MV-4-11 (cell line): ENCODE results near the gene OS9.

Experiments
- DNase-seq: peaks from one replicate; lab custom pipeline; 2025; lab: John Stamatoyannopoulos, UW

OS9 gene

GRCh38 chr12:57753756-57754337 is 59.9 kb downstream of the OS9 start:
- DNase-seq = no peak

- DNase-seq = no peak
These were observed 60.7 kb downstream of the OS9 start, which contains the start of gene MARCHF9 for GRCh38 chr12:57754411-57755193. Gene MARCHF9, plus strand, starts transcription at chr12:57755103. Its CDS starts 426 bp downstream, at chr12:57755529.

- DNase-seq = no peak
These were observed 61.2 kb downstream of the OS9 start for GRCh38 chr12:57755194-57755453.

GRCh38 chr12:57755454-57756372 is 61.8 kb downstream of the OS9 start:
- DNase-seq = peak; percentile 53

GRCh38 chr12:57756406-57757341 is 62.7 kb downstream of the OS9 start:
- peak; percentile 53 for DNase-seq

GRCh38 chr12:57757771-57758170 is 63.8 kb downstream of the OS9 start:
- DNase-seq = no peak

GRCh38 chr12:57758552-57759359 is 64.8 kb downstream of the OS9 start:
- DNase-seq = no peak

- no peak for DNase-seq
These were observed 65.5 kb downstream of the OS9 start for GRCh38 chr12:57759360-57759980.

- DNase-seq = no peak
These were observed 66.5 kb downstream of the OS9 start for GRCh38 chr12:57760347-57760982.

- no peak for DNase-seq
These were observed 67.6 kb downstream of the OS9 start for GRCh38 chr12:57761391-57761998.

- DNase-seq = no peak
These were observed 68.5 kb downstream of the OS9 start for GRCh38 chr12:57762463-57762862.

- no peak for DNase-seq
These were observed 70.1 kb downstream of the OS9 start for GRCh38 chr12:57763881-57764661.

- DNase-seq = no peak
These were observed 70.7 kb downstream of the OS9 start for GRCh38 chr12:57764662-57765002.

- no peak for DNase-seq
These were observed 71.2 kb downstream of the OS9 start for GRCh38 chr12:57765003-57765697.

- no peak for DNase-seq
These were observed 71.9 kb downstream of the OS9 start for GRCh38 chr12:57765698-57766463.

GRCh38 chr12:57766464-57767304 is 72.8 kb downstream of the OS9 start, which contains the start of gene CYP27B1:
Gene CYP27B1, minus strand, starts transcription at chr12:57767078. Its CDS starts 37 bp downstream, at chr12:57767041.
- peak; percentile 19 for DNase-seq
